Vagina (tissue), 2 donors: ENCODE results near the gene HDAC7.

ENCODE experiments used
- CTCF ChIP-seq, 3 experiments: fragments of 450-650 bp in 2 of 3; fragments of 200-600 bp in 1 of 3; sonication (generic) in 1 of 3; IDR thresholded peaks; one replicate each; pipeline ENCODE4 v1.5.1; 2017 to 2019; ENCODE audit warnings: antibody characterized with exemption in 3 of 3, mild to moderate bottlenecking in 2 of 3, moderate library complexity in 2 of 3
- POLR2A ChIP-seq, 2 donors: fragments of 450-650 bp; IDR thresholded peaks; one replicate each; pipeline ENCODE4 v1.6.1; 2017; ENCODE audit warnings: antibody characterized with exemption in 2 of 2, mild to moderate bottlenecking in 2 of 2, moderate library complexity in 2 of 2
- POLR2AphosphoS5 ChIP-seq, 2 donors: sonication (generic); formaldehyde crosslinking; IDR thresholded peaks; one replicate each; pipeline ENCODE4 v1.9.0; 2017; ENCODE audit warnings: antibody characterized with exemption in 2 of 2, mild to moderate bottlenecking in 2 of 2, low read depth in 1 of 2; ENCODE audit not compliant: insufficient read depth in 1 of 2

GRCh38 chr12:47736216-47736615 lies 83.5 kb downstream of the HDAC7 start:
- no peak for TF ChIP-seq CTCF (IDR thresholded peaks at IDR 0.05)
- TF ChIP-seq POLR2A (IDR thresholded peaks at IDR 0.05): no peak
- TF ChIP-seq POLR2AphosphoS5 (IDR thresholded peaks at IDR 0.05; ENCODE audit: insufficient read depth in 1 of 2, low read depth in 1 of 2): no peak
